GM18502 (cell line): ENCODE measurements around the gene CNGA3.

Experiments used
- ATAC-seq: cut with Tn5 transposase; IDR thresholded peaks from one replicate; pipeline ENCODE4 v1.9.1; 2021; ENCODE audit warnings: mild to moderate bottlenecking; ENCODE audit not compliant: unreplicated experiment, poor library complexity

Gene CNGA3

GRCh38 chr2:98374958-98375570 is 28.8 kb downstream of the CNGA3 start:
- ATAC-seq, result no peak

DNA sequence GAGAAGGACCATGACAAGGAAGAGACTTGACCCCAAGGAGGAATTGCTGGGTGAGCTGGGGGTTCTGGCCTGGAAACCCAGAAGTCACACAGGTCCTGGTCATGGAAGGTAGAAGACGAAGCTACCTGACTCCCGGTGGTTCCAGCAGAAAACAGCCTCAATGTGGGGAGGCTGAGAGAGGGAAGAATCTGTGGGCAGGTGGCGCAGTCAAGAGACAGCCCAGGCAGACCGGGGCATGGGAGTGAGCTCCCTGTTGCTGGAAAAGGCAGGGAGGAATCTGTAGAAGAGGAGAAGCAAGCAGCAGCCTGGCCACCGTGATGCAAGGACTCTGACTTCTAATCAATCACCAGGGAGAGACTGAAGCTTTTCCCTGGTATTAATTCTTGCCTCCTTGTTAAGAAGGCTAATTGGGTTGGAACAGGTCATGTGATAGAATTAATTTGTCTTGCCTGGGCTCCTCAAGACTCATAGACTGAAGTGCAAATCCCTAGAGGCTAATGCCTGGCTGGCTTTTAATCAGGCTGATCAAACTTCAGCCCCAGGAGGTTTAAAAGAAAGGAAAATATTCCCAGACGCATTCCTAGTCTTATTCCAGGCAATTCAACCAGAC is 30.1 kb downstream of the CNGA3 start:
- no peak for ATAC-seq

GRCh38 chr2:98376996-98377395 is 30.7 kb downstream of the CNGA3 start:
- no peak for ATAC-seq

DNA sequence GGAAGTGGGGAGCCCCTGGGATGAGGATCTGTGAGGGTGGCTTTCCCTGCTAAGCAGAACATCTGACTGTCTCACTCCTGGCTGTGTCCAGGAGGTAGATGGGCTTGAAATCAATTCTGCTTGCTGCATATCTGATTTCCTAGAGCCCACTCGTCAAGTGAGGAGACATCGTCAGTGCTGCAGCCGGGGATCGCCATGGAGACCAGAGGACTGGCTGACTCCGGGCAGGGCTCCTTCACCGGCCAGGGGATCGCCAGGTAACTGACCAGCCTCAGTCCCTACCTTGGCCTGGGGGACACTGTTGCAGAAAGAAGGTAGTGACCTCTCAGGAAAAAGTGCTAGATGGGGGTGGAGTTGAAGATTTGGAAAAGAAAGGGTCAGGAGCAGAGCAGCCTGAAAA is 31.3 kb downstream of the CNGA3 start:
- ATAC-seq, result no peak

- ATAC-seq, result no peak
These were observed 31.9 kb downstream of the CNGA3 start for GRCh38 chr2:98378196-98378595.

- no peak for ATAC-seq
These were observed 32.6 kb downstream of the CNGA3 start for GRCh38 chr2:98378901-98379300.

DNA sequence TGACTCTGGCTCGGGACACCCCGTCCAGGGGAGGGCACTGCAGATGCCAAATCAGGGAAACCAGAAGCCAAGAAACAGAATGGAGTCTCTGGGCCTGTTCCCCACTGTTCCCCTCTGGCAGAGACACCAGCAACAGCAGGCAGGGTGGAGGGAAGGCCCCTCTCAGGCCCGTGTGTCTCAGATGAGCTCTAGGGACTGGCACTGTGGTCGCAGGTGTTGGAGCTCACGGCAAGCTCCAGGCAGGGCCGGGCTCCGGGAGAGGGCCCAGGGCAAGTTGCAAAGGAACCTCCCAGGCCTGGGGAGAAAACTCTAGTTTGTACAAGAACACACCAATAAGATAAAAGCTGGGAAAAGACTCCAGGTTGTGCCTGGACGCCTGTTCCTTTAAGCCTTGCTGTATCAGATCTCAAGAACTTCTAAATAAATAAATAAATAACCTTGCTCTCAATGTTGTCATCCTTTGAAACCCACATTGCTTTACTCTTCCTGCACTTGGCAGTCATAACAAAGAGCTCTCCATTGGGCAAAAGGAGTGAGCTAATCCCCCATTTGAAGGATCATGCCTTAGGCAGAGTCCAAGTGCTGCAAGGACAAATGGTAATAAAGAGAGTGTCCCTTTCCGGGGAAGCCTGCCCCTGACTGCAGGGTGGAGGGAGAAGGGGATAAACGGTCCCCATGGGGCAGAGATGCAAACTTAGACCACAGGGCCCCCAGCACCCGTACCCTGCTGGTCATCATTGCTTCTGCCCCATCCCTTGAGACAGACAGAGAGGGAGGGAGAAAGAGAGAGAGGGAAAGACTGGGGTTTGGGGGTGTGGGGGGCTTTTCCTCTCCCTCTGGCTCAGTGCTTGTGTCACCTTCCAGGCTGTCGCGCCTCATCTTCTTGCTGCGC is 33.3 kb downstream of the CNGA3 start:
- no peak for ATAC-seq

DNA sequence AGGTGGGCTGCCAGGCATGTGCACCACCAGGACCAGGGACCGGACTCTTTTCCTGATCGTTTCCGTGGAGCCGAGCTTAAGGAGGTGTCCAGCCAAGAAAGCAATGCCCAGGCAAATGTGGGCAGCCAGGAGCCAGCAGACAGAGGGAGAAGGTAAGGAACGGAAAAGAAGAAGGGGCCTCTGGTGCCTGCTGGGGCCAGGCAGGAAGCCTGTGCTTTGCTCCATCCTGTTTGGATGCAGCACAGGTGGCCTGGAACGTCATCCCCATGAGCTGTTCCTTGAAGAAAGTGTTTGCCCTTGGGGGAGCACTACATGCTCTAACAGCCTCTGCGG is 33.9 kb downstream of the CNGA3 start:
- ATAC-seq, result no peak

DNA sequence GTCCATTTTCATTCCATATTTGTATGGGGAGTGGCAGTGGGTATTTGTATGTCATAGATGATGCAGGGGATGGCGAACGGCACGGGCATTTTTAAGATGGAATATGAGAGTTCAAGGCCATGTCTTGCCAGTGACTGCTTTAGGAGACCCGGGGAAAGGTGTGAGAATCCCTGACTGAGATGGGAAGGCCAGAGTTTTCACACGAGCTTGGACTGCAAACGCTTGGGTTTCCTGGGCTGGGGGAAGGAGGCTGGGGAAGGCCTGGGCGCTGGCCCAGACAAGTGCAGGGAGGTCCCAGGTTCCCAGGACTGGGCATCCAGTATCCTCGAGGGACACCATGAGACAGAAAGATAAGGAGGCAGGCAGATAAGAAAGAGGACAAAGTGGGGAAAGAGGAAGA is 35.2 kb downstream of the CNGA3 start:
- ATAC-seq, result no peak

GRCh38 chr2:98382086-98382485 is 35.8 kb downstream of the CNGA3 start:
- no peak for ATAC-seq

GRCh38 chr2:98382739-98383138 is 36.5 kb downstream of the CNGA3 start:
- no peak for ATAC-seq

- ATAC-seq, result no peak
These were observed 36.9 kb downstream of the CNGA3 start for GRCh38 chr2:98383166-98383565.

DNA sequence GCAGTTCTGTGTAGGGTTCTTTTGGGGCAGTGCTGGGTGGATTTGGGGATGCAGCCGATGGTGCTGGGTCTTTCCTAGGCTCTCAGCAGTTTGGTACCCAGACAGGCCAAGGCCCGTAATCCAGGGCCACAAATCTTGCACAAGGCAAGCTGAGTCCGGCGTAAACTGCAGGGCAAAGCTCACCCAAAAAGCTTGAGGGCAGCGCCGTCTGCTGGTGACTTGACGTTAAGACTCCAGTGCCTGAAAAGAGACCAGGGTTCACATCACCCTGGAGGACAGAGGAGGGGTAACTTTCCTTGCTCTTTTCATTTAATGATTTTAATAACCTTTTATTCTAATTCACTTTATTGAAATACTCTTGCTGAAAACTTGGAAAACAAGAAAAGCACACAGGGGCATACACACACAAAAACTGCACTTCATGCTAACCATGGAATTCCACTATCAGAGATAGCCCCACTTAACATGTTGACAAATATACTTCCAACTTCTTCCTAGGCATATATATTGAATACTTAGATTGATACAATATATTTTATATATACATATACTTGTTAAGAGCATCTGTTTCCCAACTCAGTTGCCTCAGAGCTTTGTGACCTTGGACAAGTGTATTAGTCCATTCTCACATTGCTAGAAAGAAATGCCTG is 38.9 kb downstream of the CNGA3 start:
- no peak for ATAC-seq

DNA sequence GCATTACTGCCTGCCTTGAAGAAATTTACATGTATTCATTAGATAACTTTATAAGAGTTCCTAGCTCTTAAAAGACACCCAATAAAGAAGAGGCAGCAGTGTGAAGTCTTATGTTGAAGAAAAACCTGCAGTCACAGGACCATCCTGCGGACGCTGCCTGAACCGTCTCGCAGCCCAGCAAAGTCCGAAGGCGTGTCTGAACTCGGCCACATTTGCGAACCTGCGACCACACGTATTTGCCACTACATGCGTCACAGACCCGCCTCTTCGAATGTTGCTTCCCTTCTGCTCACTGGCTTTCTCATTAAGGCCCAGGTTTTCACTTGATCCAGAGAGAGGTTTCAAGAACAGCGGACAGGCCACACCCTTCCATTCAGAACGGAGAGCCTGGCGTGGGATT is 41.2 kb downstream of the CNGA3 start:
- ATAC-seq, result no peak

DNA sequence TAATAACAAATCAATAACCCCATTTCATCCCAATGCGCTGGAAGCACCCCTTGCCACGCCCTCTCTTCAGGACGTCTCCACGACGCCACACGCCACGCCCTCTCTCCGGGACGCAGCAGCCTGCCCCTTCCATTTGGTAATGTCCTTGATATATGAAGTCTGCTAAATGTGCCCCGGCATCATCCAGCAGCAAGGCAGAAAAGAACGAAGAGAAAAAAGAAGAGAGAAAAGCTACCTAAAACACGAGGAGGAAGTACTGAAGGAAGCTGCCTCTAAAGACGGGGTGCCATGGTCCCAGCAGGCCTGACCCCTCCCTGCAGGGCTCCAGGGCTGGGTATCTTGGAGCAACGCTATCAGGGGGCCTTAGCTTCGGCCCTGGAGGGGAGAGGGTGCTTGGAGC is 41.8 kb downstream of the CNGA3 start:
- no peak for ATAC-seq

- ATAC-seq, result no peak
These were observed 42.5 kb downstream of the CNGA3 start for GRCh38 chr2:98388601-98389250.

DNA sequence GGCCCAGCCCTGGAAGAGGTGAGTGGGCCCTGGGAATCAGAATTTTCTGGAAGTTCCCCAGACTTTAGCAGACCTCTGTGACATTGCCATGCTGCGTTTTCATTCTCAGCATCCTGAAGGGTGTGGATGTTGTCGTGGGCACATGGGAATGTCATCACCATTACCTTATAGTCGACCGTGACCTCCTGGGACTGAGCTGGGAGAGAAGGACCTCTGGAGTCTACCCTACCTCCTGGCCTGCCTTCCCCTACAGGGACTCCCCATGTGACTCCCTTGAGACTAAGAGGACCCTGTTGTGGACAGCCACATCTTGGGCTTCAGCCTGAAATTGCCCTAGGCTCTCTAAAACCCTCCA is 43.0 kb downstream of the CNGA3 start:
- no peak for ATAC-seq

- ATAC-seq, result no peak
These were observed 44.6 kb downstream of the CNGA3 start for GRCh38 chr2:98390571-98391476.

DNA sequence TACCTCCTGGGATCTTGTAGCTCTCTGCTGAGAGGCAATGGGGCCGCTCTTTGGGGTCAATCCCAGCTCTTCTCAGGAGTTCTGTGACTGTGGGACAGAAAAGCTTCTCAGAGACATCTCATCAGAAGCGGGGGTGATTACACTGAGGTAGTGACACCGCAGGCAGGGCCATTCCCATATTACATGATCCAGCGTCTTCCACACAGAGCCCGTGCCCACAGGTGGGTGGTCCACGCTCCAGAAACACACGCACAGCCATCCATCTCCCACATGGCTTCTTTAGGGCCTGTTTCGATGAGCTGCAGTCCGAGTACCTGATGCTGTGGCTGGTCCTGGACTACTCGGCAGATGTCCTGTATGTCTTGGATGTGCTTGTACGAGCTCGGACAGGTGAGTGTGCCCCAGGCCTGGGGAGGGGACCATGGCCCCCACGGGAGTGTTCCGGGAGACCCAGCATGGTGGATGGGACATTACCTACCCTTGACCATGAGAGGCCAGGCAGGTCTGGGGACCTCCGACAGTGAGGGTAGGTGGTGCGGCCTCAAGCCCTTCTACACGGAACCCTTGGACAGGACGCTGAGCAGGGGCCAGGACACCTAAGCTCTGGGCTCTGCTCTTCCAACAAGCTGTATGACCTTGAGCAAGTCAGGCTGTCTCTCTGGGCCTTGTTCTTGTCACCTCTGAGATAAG is 45.5 kb downstream of the CNGA3 start:
- no peak for ATAC-seq
